Activated CD4-positive, alpha-beta T cell treated with anti-CD3 and anti-CD28 coated beads, Interleukin-2, Interleukin-4, amounts not matched to agents 100 ng/mL and 50 ng/mL, durations not matched to agents 16 hours and 8 hours (primary cell): ENCODE measurements around the gene DPP7.
A peak's percentile ranks its signal among the peaks of the same experiment; 100 is the strongest.

Experiments used
- DNase-seq: peaks from one replicate; pipeline ENCODE4 v3.0.0-alpha.2; 2020; ENCODE audit warnings: low spot score

The DPP7 gene

GRCh38 chr9:137086531-137087408 lies 27.8 kb downstream of the DPP7 start, which contains the start of gene MAN1B1:
Gene MAN1B1 (plus strand): TSS chr9:137086985. CDS start chr9:137087000, 15 bp downstream.
- DNase-seq = peak; percentile 100

- peak; percentile 33 for DNase-seq
These were observed 28.5 kb downstream of the DPP7 start for GRCh38 chr9:137085920-137086530.

- DNase-seq = no peak
These were observed 30.0 kb downstream of the DPP7 start for GRCh38 chr9:137084526-137084925.

GRCh38 chr9:137083394-137084004 lies 31.0 kb downstream of the DPP7 start:
- DNase-seq = peak; percentile 17

- DNase-seq = no peak
These were observed 31.6 kb downstream of the DPP7 start for GRCh38 chr9:137082925-137083290.

GRCh38 chr9:137082222-137082924 lies 32.2 kb downstream of the DPP7 start:
- no peak for DNase-seq

GRCh38 chr9:137080260-137081122 lies 34.0 kb downstream of the DPP7 start:
- no peak for DNase-seq

GRCh38 chr9:137079401-137079787 lies 35.1 kb downstream of the DPP7 start:
- no peak for DNase-seq

- no peak for DNase-seq
These were observed 35.7 kb downstream of the DPP7 start for GRCh38 chr9:137078701-137079400.

- peak; percentile 38 for DNase-seq
These were observed 36.5 kb downstream of the DPP7 start for GRCh38 chr9:137077758-137078693.

- peak; percentile 51 for DNase-seq
These were observed 37.4 kb downstream of the DPP7 start, which contains the start of gene UAP1L1 for GRCh38 chr9:137077010-137077747. Gene UAP1L1 (plus strand): TSS chr9:137077517. CDS start chr9:137077533, 16 bp downstream.

GRCh38 chr9:137076636-137077009 lies 37.9 kb downstream of the DPP7 start:
- no peak for DNase-seq

GRCh38 chr9:137075275-137075775 lies 39.2 kb downstream of the DPP7 start:
- DNase-seq = no peak

- no peak for DNase-seq
These were observed 39.8 kb downstream of the DPP7 start for GRCh38 chr9:137074657-137075274.

GRCh38 chr9:137073992-137074399 lies 40.5 kb downstream of the DPP7 start:
- DNase-seq = no peak

GRCh38 chr9:137071282-137071681 lies 43.3 kb downstream of the DPP7 start:
- DNase-seq = no peak

- no peak for DNase-seq
These were observed 43.6 kb downstream of the DPP7 start for GRCh38 chr9:137070906-137071275.
